ENCODE results near the gene FLT1. TPM values are rescaled to one million over a fixed set of nuclear protein-coding genes. Genes with fewer than 3 reads are reported as not detected.

FLT1 gene
- total RNA-seq, 1 donor from 2014 or later = 0.47 TPM

DNA sequence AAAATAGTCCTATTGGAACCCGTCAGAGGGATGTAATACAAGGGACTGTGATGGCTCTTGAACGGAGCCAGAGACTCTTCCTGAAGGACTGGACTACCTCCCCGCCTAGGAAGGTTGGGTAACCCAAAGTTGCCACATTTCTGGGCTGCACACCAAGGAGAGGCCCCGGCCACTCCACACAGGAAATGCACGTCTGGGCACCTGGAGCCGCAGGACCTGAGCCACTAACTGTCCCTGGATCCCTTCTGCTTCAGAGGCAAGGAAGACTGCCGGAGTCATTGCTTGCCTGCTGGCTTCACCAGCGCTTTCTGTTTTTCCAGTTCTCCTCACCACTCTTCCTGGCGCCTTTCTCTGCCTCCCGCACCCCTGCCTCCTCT, 1.2 kb upstream of the FLT1 start:
- Histone ChIP-seq H3K9ac (no peak overlapping the region), H2AFZ (replicated peaks) (no peak overlapping the region), H3K4me1 (peaks cover 11% of the 10 kb centered on the region), H3K79me2 (ENCODE audit: low read depth) (peaks cover 10% of the 10 kb centered on the region), H4K20me1 (ENCODE audit: low read depth) (peaks cover 23% of the 10 kb centered on the region), H3K4me3 (no peak overlapping the region), H3K36me3 (no peaks in the 10 kb centered on the region), H3K27me3 (peaks cover 78% of the 10 kb centered on the region), H3K4me2 (no peak overlapping the region), H3K27ac (no peak overlapping the region), H3F3A (ENCODE audit: low read depth) (peaks cover 24% of the 10 kb centered on the region), H3K9me3 (ENCODE audit: low read depth) (no peaks in the 10 kb centered on the region)
- H3K9me3 Mint-ChIP-seq = no peaks in the 10 kb centered on the region
- TF ChIP-seq EZH2 (IDR thresholded peaks at IDR 0.05) (no peak), CTCF (IDR thresholded peaks at IDR 0.05) (no peak), EZH2phosphoT487 (IDR thresholded peaks at IDR 0.05) (no peak)
- H3K36me3 Mint-ChIP-seq = no peaks in the 10 kb centered on the region
- H3K4me3 Mint-ChIP-seq = peak overlapping the region; percentile 80
- peaks cover 5% of the 10 kb centered on the region for H3K4me1 Mint-ChIP-seq
- no peak overlapping the region for H3K27ac Mint-ChIP-seq
- no peak for DNase-seq (ENCODE audit: low spot score)
- peaks cover 60% of the 10 kb centered on the region for H3K27me3 Mint-ChIP-seq (ENCODE audit: insufficient read depth, low read depth)

- peak overlapping the region; percentile 80 for H3K4me2 ChIP-seq
- Mint-ChIP-seq H3K36me3 (no peaks in the 10 kb centered on the region), H3K27me3 (ENCODE audit: insufficient read depth, low read depth) (peaks cover 63% of the 10 kb centered on the region), H3K4me3 (peak overlapping the region; percentile 80), H3K27ac (no peak overlapping the region), H3K4me1 (peaks cover 5% of the 10 kb centered on the region), H3K9me3 (no peaks in the 10 kb centered on the region)
- peaks cover 83% of the 10 kb centered on the region for H3K27me3 ChIP-seq
- H3K27ac ChIP-seq = no peak overlapping the region
- peaks cover 23% of the 10 kb centered on the region for H4K20me1 ChIP-seq (ENCODE audit: low read depth)
- no peak overlapping the region for H3K9ac ChIP-seq
- H3F3A ChIP-seq (ENCODE audit: low read depth) = peaks cover 24% of the 10 kb centered on the region
- H3K79me2 ChIP-seq (ENCODE audit: low read depth) = peaks cover 10% of the 10 kb centered on the region
- TF ChIP-seq CTCF (IDR thresholded peaks at IDR 0.05) (no peak), EZH2 (IDR thresholded peaks at IDR 0.05) (peak; percentile 87), EZH2phosphoT487 (IDR thresholded peaks at IDR 0.05) (peak; percentile 81)
- no peaks in the 10 kb centered on the region for H3K36me3 ChIP-seq
- H3K4me3 ChIP-seq = peak overlapping the region; percentile 67
- no peak overlapping the region for H2AFZ ChIP-seq (replicated peaks)
- H3K4me1 ChIP-seq = peaks cover 11% of the 10 kb centered on the region
- H3K9me3 ChIP-seq (ENCODE audit: low read depth) = no peaks in the 10 kb centered on the region
- DNase-seq (ENCODE audit: low spot score) = peak; percentile 80
Measured at GRCh38 chr13:28495538-28496187, 735 bp upstream of the FLT1 start.

DNA sequence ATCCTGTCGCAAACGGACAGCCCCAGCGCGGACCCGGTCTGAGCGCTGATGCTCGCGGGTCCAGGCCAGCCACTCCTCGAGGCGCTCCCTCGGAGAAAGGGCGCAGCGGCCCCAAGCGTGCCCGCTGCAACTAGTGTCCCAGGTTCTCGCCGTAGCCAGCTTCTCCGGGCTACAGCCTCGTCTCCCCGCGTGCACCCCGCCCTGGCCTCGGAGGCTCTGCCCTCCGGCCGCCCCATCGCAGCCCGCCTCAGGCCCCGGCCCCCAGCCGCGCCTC, 487 bp downstream of the FLT1 start:
- Mint-ChIP-seq H3K4me1 (peaks cover 5% of the 10 kb centered on the region), H3K27me3 (ENCODE audit: insufficient read depth, low read depth) (peaks cover 62% of the 10 kb centered on the region)
- H3K27me3 ChIP-seq = peaks cover 89% of the 10 kb centered on the region

More for the DNA sequence above, 487 bp downstream of the FLT1 start:
- H3K4me1 ChIP-seq = peaks cover 11% of the 10 kb centered on the region
- TF ChIP-seq CTCF (IDR thresholded peaks at IDR 0.05) (no peak), EZH2phosphoT487 (IDR thresholded peaks at IDR 0.05) (no peak), EZH2 (IDR thresholded peaks at IDR 0.05) (no peak)
- DNase-seq (ENCODE audit: low spot score) = peak; percentile 65
- peaks cover 10% of the 10 kb centered on the region for H3K79me2 ChIP-seq (ENCODE audit: low read depth)
- H3K9me3 ChIP-seq (ENCODE audit: low read depth) = no peaks in the 10 kb centered on the region
- H3K36me3 ChIP-seq = no peaks in the 10 kb centered on the region
- peak overlapping the region; percentile 73 for H3K4me3 Mint-ChIP-seq
- peaks cover 23% of the 10 kb centered on the region for H4K20me1 ChIP-seq (ENCODE audit: low read depth)
- peaks cover 24% of the 10 kb centered on the region for H3F3A ChIP-seq (ENCODE audit: low read depth)
- H3K4me2 ChIP-seq = peak overlapping the region; percentile 80
- H3K9ac ChIP-seq = no peak overlapping the region
- H3K36me3 Mint-ChIP-seq = no peaks in the 10 kb centered on the region
- no peak overlapping the region for H3K27ac ChIP-seq
- H3K4me3 ChIP-seq = peak overlapping the region; percentile 67
- no peaks in the 10 kb centered on the region for H3K9me3 Mint-ChIP-seq
- H2AFZ ChIP-seq (replicated peaks) = peak overlapping the region; percentile 91
- H3K27ac Mint-ChIP-seq = no peak overlapping the region

Measured in neural progenitor cell (in vitro differentiated cells).